ENCODE results near the gene ARHGEF16. TPM values are rescaled to one million over a fixed set of nuclear protein-coding genes. Genes with fewer than 3 reads are reported as not detected.

ARHGEF16 gene
- total RNA-seq, 1 donor from 2014 or later, result 1.3 TPM

DNA sequence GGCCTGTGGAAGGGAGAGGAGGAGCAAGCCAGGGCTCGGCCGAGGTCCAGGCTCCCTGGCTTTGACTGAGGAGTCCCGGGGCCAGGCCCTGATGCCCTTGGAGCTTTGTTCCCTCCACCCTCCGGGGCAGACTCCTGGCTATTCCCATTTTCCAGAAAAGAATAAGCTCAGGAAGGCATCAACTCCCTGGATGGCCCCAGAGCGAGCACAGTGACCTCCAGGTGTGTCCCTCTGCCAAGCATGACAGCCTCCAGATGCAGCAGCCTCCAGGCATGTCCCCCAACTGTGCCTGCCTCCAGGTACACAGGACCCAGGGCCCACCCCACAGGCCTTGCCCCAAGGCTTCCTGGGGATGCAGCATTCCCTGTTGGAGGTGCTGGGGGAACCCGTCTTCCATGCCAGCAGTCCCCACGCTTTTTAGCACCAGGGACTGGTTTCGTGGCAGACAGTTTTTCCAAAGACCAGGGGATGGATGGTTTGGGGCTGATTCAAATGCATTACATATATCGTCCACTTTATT lies 15.7 kb upstream of the ARHGEF16 start:
- Histone ChIP-seq H3K27ac (no peak overlapping the region), H3K4me3 (no peak overlapping the region), H3K79me2 (ENCODE audit: low read depth) (no peaks in the 10 kb centered on the region), H3K9ac (no peak overlapping the region), H3K36me3 (no peaks in the 10 kb centered on the region), H3K4me2 (no peak overlapping the region), H3K27me3 (no peaks in the 10 kb centered on the region), H3K9me3 (ENCODE audit: low read depth) (no peaks in the 10 kb centered on the region), H4K20me1 (ENCODE audit: low read depth) (no peaks in the 10 kb centered on the region), H2AFZ (replicated peaks) (no peak overlapping the region), H3K4me1 (peaks cover 21% of the 10 kb centered on the region), H3F3A (ENCODE audit: low read depth) (peaks cover 5% of the 10 kb centered on the region)
- Mint-ChIP-seq H3K9me3 (no peaks in the 10 kb centered on the region), H3K36me3 (no peaks in the 10 kb centered on the region), H3K4me1 (peaks cover 17% of the 10 kb centered on the region), H3K4me3 (no peak overlapping the region), H3K27me3 (ENCODE audit: insufficient read depth, low read depth) (peaks cover 6% of the 10 kb centered on the region), H3K27ac (no peak overlapping the region)
- DNase-seq (ENCODE audit: low spot score), result no peak
- TF ChIP-seq, protein P1, sequence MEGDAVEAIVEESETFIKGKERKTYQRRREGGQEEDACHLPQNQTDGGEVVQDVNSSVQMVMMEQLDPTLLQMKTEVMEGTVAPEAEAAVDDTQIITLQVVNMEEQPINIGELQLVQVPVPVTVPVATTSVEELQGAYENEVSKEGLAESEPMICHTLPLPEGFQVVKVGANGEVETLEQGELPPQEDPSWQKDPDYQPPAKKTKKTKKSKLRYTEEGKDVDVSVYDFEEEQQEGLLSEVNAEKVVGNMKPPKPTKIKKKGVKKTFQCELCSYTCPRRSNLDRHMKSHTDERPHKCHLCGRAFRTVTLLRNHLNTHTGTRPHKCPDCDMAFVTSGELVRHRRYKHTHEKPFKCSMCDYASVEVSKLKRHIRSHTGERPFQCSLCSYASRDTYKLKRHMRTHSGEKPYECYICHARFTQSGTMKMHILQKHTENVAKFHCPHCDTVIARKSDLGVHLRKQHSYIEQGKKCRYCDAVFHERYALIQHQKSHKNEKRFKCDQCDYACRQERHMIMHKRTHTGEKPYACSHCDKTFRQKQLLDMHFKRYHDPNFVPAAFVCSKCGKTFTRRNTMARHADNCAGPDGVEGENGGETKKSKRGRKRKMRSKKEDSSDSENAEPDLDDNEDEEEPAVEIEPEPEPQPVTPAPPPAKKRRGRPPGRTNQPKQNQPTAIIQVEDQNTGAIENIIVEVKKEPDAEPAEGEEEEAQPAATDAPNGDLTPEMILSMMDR (IDR thresholded peaks at IDR 0.05), result no peak
- no peak for TF ChIP-seq EZH2phosphoT487 (IDR thresholded peaks at IDR 0.05)

DNA sequence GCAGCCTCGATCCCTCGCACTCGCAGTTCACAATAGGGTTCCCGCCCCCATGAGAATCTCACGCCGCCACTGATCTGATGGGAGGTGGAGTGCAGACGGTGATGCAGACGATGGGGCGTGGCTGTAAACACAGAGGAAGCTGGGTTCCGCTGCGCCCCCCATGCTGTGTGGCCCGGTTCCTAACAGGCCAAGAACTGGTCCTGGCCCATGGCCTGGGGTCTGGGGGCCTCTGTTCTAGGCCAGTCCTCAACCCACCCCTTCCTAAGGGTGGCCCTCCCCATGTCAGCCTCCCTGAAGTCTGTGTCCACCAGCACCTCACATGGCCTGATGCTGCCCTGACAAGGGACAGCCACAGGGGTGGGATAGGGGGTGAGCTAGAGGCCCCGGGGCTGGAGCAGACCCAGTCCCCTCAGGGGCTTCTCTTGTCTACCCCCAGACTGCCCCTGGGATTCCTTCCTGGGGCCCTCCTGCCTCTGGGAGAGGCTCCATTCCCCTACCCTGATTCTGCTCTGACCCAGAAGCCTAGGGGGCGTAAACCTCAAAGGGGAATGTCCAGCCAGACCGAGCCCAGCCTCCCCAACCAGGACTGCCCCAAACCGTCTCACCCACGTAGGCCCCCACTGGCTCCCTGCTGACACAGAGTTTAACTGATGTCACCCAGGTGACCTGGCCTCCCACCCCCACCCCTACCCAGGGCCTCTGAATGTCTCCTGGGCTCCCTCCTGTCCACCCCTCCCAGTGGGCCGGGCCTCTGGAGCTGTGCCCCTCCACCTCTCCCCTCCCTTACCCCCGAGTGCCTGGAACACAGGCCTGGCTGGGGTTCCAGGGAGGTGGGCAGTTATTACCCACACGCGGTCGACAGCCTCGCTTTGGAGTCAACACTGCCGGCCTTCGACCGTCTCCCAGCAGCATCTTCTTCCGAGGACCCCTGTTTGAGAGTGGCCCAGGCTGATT lies 14.8 kb upstream of the ARHGEF16 start:
- Mint-ChIP-seq H3K27me3 (ENCODE audit: insufficient read depth, low read depth) (peaks cover 6% of the 10 kb centered on the region), H3K4me3 (no peak overlapping the region), H3K36me3 (no peaks in the 10 kb centered on the region), H3K9me3 (no peaks in the 10 kb centered on the region), H3K4me1 (peaks cover 17% of the 10 kb centered on the region), H3K27ac (no peak overlapping the region)
- Histone ChIP-seq H3K27ac (no peak overlapping the region), H3K4me2 (no peak overlapping the region), H3F3A (ENCODE audit: low read depth) (peaks cover 5% of the 10 kb centered on the region), H3K4me3 (no peak overlapping the region), H2AFZ (replicated peaks) (no peak overlapping the region), H3K36me3 (no peaks in the 10 kb centered on the region), H3K27me3 (no peaks in the 10 kb centered on the region), H4K20me1 (ENCODE audit: low read depth) (no peaks in the 10 kb centered on the region), H3K9me3 (ENCODE audit: low read depth) (no peaks in the 10 kb centered on the region), H3K9ac (no peak overlapping the region), H3K4me1 (peaks cover 21% of the 10 kb centered on the region), H3K79me2 (ENCODE audit: low read depth) (no peaks in the 10 kb centered on the region)
- TF ChIP-seq, protein P1 (IDR thresholded peaks at IDR 0.05), result no peak
- TF ChIP-seq EZH2phosphoT487 (IDR thresholded peaks at IDR 0.05), result no peak
- no peak for TF ChIP-seq EZH2 (IDR thresholded peaks at IDR 0.05)
- DNase-seq (ENCODE audit: low spot score), result no peak

DNA sequence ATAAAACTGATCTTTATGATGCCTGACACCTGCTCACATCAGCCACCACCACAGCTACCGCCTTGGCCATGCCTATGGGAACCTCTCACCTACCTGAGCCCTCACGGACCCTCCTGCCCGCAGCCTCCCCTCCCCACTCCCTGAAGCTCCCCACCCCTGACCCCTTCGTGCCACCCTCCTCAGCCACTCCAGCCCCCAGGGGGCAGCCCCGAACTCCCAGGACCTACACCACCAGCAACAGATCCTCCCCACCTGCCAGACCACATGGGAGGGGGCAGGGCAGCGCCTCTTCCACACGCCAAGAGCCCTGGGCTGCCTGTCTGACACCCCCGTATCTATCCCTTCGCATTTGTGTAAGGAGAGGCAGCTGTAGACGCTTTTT lies 14.2 kb upstream of the ARHGEF16 start:
- Histone ChIP-seq H3K4me2 (no peak overlapping the region), H3K4me1 (peaks cover 21% of the 10 kb centered on the region), H3F3A (ENCODE audit: low read depth) (peaks cover 5% of the 10 kb centered on the region), H3K27ac (no peak overlapping the region), H3K27me3 (no peaks in the 10 kb centered on the region), H3K9ac (no peak overlapping the region), H3K4me3 (no peak overlapping the region), H3K79me2 (ENCODE audit: low read depth) (no peaks in the 10 kb centered on the region), H4K20me1 (ENCODE audit: low read depth) (no peaks in the 10 kb centered on the region), H3K36me3 (no peaks in the 10 kb centered on the region), H2AFZ (replicated peaks) (no peak overlapping the region), H3K9me3 (ENCODE audit: low read depth) (no peaks in the 10 kb centered on the region)
- H3K4me3 Mint-ChIP-seq, result no peak overlapping the region
- no peaks in the 10 kb centered on the region for H3K36me3 Mint-ChIP-seq
- DNase-seq (ENCODE audit: low spot score), result no peak
- peaks cover 17% of the 10 kb centered on the region for H3K4me1 Mint-ChIP-seq
- TF ChIP-seq, protein P1 (IDR thresholded peaks at IDR 0.05), result no peak
- TF ChIP-seq EZH2 (IDR thresholded peaks at IDR 0.05), result no peak
- TF ChIP-seq EZH2phosphoT487 (IDR thresholded peaks at IDR 0.05), result no peak
- no peak overlapping the region for H3K27ac Mint-ChIP-seq
- peaks cover 6% of the 10 kb centered on the region for H3K27me3 Mint-ChIP-seq (ENCODE audit: insufficient read depth, low read depth)
- H3K9me3 Mint-ChIP-seq, result peaks cover 4% of the 10 kb centered on the region
